Chondrocyte (in vitro differentiated cells): Measurements from ENCODE around the gene SYVN1. TPM values are rescaled to one million over a fixed set of nuclear protein-coding genes. Genes with fewer than 3 reads are reported as not detected.

Source experiments
- DNase-seq: peaks from one replicate; pipeline ENCODE4 v3.0.0; 2021; ENCODE audit warnings: mixed read lengths, low spot score
- H3K27ac Mint-ChIP-seq: one replicate; pipeline ENCODE4 v1.8.0; 2021; ENCODE audit warnings: mild to moderate bottlenecking, moderate library complexity, mixed read lengths; ENCODE audit not compliant: unreplicated experiment
- H3K27me3 Mint-ChIP-seq: 2 replicates; pipeline ENCODE4 v1.8.0; 2021; ENCODE audit warnings: low read depth, mixed read lengths
- H3K36me3 Mint-ChIP-seq: 2 replicates; pipeline ENCODE4 v1.8.0; 2021; ENCODE audit warnings: low read depth, mixed read lengths
- H3K4me1 Mint-ChIP-seq: 2 replicates; pipeline ENCODE4 v1.8.0; 2021; ENCODE audit warnings: low read depth, mild to moderate bottlenecking, mixed read lengths
- H3K4me3 Mint-ChIP-seq: one replicate; pipeline ENCODE4 v1.8.0; 2021; ENCODE audit warnings: mild to moderate bottlenecking, moderate library complexity, mixed read lengths; ENCODE audit not compliant: unreplicated experiment
- H3K9me3 Mint-ChIP-seq: 2 replicates; pipeline ENCODE4 v1.8.0; 2021; ENCODE audit warnings: low read depth, mixed read lengths
- total RNA-seq: library from RNA; stranded (reverse); gene quantifications from 3 replicates; pipeline ENCODE4 v1.2.1, GENCODE V29; 2021
- TF ChIP-seq, protein P1 (sequence below): fragments of 200-600 bp; sonication (generic); IDR thresholded peaks from 2 replicates; pipeline ENCODE4 v1.5.0; 2021; ENCODE audit warnings: antibody characterized with exemption, mild to moderate bottlenecking, moderate library complexity

The SYVN1 gene
- total RNA-seq, 1 donor from 2014 or later, result 53.5 TPM

DNA sequence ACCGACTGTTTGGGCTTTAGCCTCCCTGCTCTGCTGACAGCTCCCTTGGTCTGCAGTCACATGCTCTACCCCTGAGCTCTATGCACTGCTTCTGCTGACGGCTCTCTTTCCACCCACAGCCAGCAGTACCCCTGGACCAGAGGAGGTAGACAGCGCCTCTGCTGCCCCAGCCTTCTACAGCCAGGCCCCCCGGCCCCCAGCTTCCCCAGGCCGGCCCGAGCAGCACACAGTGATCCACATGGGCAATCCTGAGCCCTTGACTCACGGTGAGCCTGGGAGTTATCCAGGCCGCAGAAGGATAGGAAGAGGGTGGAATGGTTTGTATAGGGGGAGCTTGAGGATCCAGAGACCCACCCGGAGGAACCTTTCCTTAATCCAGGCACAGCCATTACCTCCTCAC lies 47.5 kb downstream of the SYVN1 start:
- Mint-ChIP-seq H3K27me3 (no peaks in the 10 kb centered on the region), H3K4me1 (peaks cover 31% of the 10 kb centered on the region), H3K9me3 (no peaks in the 10 kb centered on the region), H3K36me3 (peaks cover 23% of the 10 kb centered on the region), H3K27ac (no peak overlapping the region), H3K4me3 (no peak overlapping the region)
- DNase-seq, result no peak
- TF ChIP-seq, protein P1, sequence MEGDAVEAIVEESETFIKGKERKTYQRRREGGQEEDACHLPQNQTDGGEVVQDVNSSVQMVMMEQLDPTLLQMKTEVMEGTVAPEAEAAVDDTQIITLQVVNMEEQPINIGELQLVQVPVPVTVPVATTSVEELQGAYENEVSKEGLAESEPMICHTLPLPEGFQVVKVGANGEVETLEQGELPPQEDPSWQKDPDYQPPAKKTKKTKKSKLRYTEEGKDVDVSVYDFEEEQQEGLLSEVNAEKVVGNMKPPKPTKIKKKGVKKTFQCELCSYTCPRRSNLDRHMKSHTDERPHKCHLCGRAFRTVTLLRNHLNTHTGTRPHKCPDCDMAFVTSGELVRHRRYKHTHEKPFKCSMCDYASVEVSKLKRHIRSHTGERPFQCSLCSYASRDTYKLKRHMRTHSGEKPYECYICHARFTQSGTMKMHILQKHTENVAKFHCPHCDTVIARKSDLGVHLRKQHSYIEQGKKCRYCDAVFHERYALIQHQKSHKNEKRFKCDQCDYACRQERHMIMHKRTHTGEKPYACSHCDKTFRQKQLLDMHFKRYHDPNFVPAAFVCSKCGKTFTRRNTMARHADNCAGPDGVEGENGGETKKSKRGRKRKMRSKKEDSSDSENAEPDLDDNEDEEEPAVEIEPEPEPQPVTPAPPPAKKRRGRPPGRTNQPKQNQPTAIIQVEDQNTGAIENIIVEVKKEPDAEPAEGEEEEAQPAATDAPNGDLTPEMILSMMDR, result no peak

DNA sequence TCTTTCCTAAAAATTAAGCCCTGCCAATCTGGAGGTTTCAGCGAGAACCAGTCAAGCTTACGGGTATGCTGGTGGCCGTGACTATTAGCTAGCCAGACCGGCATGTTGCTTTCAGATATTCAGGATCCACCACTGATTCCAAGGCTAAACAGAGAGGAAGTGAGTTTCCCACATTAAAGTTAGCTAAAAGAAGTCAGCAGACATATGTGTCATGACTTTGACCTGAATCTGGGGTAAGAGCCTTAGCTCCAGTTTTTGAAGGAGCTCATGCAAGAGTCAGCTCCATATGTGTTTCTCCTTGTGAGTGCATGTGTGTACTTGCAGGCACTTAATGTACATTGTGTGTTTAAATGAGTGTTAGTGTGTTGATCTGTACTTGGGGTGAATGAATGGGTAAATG lies 48.9 kb downstream of the SYVN1 start:
- peak overlapping the region; percentile 99 for H3K27ac Mint-ChIP-seq
- peaks cover 31% of the 10 kb centered on the region for H3K4me1 Mint-ChIP-seq
- DNase-seq, result no peak
- no peaks in the 10 kb centered on the region for H3K27me3 Mint-ChIP-seq
- peak overlapping the region; percentile 95 for H3K4me3 Mint-ChIP-seq
- H3K36me3 Mint-ChIP-seq, result peaks cover 23% of the 10 kb centered on the region
- H3K9me3 Mint-ChIP-seq, result no peaks in the 10 kb centered on the region
- TF ChIP-seq, protein P1, result no peak

DNA sequence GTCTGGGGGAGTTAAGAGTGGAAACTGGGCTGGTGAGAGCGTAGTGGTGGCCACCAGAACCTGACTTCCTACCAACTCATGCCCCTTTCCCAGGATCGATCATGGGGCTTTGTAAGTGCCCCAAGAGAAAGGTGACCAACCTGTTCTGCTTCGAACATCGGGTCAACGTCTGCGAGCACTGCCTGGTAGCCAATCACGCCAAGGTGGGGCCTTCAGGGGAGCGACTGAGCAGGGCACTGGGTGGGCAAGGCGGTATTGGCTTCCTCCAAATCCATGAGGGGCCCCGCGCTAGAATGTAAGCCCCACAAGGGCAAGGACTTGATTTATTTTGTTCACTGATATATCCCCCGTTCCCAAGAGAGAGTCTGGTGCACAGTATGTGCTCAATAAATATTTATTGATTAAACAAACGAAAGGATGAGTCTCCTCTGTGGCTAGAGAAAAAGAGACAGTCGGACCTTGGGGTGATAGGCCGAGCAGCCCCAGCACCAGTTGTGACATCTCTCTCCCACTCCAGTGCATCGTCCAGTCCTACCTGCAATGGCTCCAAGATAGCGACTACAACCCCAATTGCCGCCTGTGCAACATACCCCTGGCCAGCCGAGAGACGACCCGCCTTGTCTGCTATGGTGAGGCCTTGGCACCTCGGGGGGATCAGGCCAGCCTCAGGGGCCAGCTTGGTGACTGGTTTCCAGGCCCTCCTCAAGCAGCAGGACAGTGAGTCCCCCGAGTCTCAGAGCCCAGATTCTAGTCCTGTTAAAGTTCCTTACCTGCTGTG lies 49.5 kb downstream of the SYVN1 start:
- no peaks in the 10 kb centered on the region for H3K9me3 Mint-ChIP-seq
- peak overlapping the region; percentile 95 for H3K4me3 Mint-ChIP-seq
- DNase-seq, result no peak
- no peaks in the 10 kb centered on the region for H3K27me3 Mint-ChIP-seq
- peaks cover 31% of the 10 kb centered on the region for H3K4me1 Mint-ChIP-seq
- peaks cover 23% of the 10 kb centered on the region for H3K36me3 Mint-ChIP-seq
- peak overlapping the region; percentile 99 for H3K27ac Mint-ChIP-seq
- TF ChIP-seq, protein P1, result no peak

DNA sequence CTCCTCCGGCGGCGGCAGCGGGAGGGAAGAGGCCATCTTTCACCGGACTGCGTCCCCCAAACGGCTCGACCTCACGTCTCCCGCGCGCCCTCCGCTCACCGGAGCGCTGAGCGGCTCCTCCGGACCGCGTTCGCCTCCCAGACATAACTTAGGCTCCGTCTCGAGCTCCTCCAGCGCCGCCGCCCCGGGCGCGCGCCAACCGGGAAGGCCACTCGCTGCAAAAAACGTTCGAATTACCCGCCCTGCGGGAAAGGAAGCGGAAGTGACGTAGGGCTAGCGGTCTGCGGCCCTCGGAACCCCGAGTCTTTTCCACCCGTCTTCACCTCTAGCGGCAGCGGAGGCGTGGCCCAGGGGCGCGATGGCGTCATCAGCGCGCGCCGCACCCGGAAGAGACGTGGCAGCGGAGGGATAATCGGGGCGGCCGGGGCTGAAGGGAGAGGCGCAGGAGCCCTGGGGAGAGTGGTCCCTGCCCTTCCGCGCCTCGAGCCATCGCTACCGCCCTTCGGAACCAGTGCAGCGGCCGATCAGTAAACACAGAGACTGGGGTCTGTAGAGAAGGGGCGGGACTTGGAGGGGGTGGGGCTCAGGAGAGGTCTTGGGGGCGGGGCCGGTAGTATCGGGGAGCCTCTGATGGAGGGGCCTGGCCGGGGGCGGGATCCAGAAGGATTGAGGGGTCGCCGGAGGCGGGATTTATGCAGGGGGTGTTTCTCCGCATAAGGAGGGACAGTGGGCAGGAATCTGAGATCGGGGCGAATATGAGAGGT lies 50.3 kb downstream of the SYVN1 start, which contains the start of the genes CDCA5 and ZFPL1:
Gene CDCA5 (minus strand): TSS at position 207 of the 764 bp plus-strand sequence. CDS start 62 bp downstream, at position 145.
Gene ZFPL1 (plus strand): TSS at position 389 of the 764 bp plus-strand sequence. CDS start 477 bp downstream, outside the sequence.
- H3K27me3 Mint-ChIP-seq, result no peaks in the 10 kb centered on the region
- TF ChIP-seq, protein P1, result no peak
- DNase-seq, result peak; percentile 99
- H3K4me1 Mint-ChIP-seq, result peaks cover 31% of the 10 kb centered on the region
- peaks cover 16% of the 10 kb centered on the region for H3K36me3 Mint-ChIP-seq
- no peaks in the 10 kb centered on the region for H3K9me3 Mint-ChIP-seq
- peak within 1 kb of the TSS; percentile 99 for H3K27ac Mint-ChIP-seq
- H3K4me3 Mint-ChIP-seq, result peak within 1 kb of the TSS; percentile 95

DNA sequence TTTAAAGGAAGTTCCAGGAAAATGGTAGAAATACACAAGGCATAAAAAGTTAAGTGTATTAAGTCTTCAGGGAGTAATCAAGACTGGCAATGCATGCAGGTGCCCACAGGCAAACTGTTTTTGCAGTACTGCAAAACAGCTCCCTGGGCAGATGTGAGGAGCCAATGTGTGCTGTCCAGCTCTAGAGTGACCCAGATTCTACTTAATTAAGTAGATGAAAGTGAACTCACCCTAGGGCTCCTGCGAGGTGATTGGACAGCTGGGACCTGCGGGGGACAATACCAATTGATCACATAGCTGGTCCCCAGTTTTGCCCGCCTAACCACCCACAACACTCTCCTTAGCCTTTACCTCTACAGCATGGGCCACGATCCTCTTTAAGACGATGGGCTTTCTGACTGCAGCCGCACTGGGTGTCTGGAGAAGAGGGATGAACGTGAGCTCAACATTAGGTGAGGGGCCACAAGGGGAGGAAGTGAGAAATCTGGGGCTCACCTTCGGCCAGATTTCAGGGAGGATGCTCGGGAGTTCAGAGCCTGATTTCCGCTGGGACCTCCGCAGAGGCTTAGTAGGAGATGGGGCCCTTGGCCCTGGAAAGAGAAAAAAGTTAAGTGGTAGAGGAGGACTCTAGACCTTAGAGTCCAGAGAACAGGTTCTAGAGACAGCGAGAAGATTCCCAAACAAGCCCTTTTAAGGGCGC lies 51.0 kb downstream of the SYVN1 start:
- Mint-ChIP-seq H3K4me3 (peak overlapping the region; percentile 95), H3K36me3 (peaks cover 9% of the 10 kb centered on the region), H3K4me1 (peaks cover 31% of the 10 kb centered on the region), H3K27me3 (no peaks in the 10 kb centered on the region), H3K27ac (peak overlapping the region; percentile 99), H3K9me3 (no peaks in the 10 kb centered on the region)
- DNase-seq, result no peak
- TF ChIP-seq, protein P1, result no peak
